Amniotic stem cell (primary cell): ENCODE data around the gene DCLRE1B.

Source experiments
- DNase-seq: peaks from one replicate; lab custom pipeline; 2025; lab: John Stamatoyannopoulos, UW

The DCLRE1B gene

DNA sequence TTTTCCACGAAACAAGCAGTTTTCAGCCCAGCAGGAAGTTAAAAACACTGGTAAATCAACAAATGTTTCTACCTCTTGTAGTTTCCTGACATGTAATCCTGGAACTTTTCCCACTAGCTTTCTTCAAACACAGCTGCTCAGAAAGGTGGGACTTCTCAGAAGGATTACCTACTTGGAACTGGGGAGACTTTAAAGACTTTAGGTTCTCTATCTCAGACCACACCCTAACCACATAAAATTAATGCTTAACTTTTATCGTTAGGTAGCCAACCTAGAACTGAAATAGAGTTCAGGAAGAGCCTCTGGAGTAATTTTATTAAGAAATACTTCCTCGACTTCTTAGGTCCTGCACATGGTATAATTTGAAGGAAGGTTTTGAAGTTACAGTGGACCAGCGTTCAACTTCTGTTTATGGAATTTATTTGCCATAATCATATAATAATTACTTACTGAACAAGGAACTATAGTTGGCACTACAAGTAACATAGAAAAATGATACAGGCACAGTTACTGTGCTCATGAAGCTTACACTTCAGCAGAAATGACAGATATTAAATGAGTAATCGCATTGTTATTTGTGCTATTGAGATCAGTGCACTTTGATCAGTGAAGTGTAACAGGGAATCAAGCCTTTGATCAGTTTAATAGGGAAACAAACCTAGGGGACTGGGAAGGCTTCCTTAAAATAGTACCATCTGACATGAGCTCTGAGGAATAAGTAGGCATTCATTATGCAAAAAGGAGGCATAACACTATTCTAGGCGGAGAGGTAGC lies 17.5 kb upstream of the DCLRE1B start, which contains the start of gene BCL2L15:
BCL2L15 (minus strand) TSS at position 180 of the 774 bp plus-strand sequence. CDS start 206 bp downstream, outside the sequence.
- DNase-seq, result no peak

- DNase-seq, result no peak
Measured at GRCh38 chr1:113890816-113891215, 14.3 kb upstream of the DCLRE1B start.

DNA sequence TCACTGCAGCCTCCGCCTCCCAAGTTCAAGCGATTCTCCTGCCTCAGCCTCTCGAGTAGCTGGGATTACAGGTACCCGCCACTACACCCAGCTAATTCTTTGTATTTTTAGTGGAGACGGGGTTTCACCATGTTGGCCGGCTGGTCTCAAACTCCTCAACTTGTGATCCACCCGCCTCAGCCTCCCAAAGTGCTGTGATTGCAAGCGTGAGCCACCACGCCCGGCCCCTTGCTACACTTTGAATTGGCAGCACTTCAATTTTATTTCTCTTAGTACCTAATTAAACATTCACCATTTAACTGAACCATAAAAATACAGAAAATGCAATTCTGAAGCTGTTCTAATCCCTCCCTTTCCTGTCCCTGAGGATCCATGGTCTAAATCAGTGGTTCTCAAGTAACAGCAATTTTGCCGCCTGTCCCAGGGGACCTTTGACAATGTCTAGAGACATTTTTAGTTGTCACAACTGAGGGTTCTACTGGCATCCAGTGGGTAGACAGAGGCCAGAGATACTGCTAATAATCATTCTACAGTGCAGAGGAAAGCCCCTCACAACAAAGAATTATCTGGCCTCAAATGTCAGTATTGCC lies 13.4 kb upstream of the DCLRE1B start:
- no peak for DNase-seq

- no peak for DNase-seq
Measured at GRCh38 chr1:113893267-113893666, 11.9 kb upstream of the DCLRE1B start.

GRCh38 chr1:113895098-113895497 lies 10.0 kb upstream of the DCLRE1B start:
- no peak for DNase-seq

DNA sequence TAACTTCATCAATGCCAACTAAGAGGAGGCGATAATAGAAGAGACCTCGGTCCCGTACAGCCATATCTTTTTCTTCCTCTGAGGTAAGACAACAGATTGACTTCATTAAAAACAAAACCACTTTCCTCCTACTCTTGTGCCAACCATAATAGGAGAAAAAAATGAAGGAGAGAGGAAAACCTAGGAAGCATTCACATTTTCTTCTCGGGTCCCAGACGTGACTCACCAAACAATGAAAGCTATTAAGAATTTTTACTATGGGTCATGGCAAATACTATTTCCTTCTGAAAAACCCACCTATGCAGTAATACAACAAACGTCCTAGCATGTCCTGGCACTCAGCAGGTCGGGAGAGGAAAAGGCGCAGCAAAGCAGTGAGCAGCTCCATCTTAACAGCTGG lies 9.2 kb upstream of the DCLRE1B start:
- no peak for DNase-seq

DNA sequence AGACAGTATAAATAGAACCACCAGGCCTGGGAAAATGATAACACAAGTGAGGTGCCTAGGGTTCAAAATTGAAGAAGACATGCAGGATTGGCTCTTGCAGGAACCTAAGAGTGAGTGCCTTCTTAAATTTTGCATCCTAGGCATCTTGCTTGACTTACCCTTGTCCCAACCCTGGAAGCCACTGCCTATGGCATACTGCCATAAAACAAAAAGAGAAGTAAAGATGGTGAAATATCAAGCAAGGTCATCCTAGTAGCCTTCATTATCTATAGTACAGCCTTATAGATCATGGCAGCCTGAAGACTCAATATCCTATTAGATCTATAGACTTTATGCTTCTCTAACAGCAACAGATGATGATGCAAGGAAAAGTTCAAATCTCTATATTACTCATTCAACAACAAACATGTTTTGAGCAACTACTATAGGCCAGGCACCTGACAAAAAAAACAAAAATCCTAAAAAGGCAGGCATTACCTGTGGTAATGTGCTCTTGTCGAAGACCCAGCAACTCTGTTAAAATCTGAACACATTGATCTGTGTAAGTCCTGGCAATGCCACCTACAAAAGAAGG lies 6.8 kb upstream of the DCLRE1B start:
- DNase-seq, result no peak

GRCh38 chr1:113899111-113899510 lies 6.0 kb upstream of the DCLRE1B start:
- DNase-seq, result no peak

DNA sequence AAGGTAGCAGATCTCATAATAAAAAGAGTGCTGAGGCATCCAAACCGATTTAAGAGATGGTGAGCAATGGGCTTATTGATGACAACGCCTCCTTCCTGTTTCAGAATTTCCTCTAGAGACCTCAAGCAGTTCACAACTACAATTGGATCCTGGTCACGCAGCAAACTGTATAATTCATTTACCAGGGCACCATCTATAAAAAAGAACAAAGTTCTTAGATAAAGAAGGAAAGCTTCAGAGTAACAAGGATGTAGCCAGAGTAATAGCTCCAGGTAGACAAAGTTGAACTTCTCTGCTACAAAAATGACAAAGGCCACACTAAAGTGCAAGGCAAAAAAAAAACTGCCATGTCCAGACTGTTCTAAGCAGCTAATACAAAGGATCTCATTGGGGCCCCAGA lies 3.9 kb upstream of the DCLRE1B start:
- no peak for DNase-seq

GRCh38 chr1:113903501-113904292 lies 1.4 kb upstream of the DCLRE1B start:
- no peak for DNase-seq

DNA sequence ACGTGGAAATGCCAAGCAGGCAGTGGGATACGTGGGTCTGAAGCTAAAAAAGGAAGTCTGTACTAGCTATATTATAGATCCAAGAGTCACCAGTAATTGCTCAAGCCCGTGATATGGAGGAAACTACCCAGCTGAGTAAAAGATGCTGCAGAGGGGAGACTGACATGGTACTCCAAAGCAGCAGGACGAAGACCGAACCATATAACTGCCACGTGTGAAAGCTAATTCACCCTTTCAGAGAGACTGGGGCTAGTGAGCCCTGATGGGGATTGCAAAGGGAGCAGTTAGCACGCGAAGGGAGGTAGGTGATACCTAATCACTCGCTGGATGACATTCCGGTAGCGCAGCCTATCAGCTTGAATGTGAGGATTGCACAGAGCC lies 843 bp upstream of the DCLRE1B start:
- no peak for DNase-seq

- DNase-seq, result no peak
Measured at GRCh38 chr1:113905435-113905861, 322 bp downstream of the DCLRE1B start.

DNA sequence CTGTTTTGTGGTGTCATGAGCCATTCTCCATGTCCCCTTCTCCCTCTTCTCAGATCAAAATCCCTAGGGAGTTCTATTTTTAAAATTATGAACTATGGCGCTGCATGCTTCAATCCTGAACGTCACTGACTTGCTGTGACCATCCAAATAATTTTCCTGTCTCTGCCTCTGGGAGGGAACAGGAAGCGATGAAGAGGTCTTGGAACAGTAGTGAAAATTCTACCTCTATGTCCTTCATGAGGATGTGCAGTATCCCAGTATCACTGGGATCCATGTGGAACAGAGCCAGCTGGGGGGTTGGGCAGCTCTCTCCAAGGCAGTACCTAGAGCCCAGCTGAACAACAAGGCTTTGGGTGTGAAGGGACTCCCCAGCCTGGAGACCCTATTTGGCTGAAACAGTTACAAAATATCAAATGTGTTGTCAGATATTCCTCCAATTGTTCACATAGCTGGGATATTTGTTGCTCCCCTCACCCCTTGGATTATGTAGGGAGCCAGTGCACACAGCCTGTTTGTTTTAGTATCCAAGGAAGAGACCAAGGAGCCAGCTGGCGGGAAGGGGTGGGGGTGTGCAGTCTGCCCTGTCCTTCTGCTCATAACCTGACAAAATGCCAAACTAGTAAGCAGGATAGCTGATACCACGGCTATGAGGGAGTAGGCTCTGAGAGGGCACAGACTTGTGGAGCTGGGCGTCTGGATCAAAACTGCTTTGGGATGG lies 7.6 kb downstream of the DCLRE1B start:
- DNase-seq, result no peak

DNA sequence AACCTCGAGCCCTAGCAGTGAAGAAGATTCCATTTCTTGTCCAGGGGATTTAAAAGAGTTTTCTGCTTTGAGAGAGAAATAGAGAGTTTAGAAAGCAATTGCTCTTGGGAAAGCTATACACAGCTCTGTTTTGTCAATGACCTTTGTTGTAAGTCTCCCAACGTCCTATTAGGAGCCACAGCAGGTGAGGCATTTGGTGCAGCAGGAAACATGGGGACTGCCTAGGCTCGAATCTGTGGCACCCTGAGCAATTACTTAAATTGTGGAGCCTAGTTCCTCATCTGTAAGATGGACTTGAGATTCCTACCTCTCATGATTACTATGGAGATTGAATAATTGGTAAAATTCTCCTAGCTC lies 8.2 kb downstream of the DCLRE1B start:
- DNase-seq, result no peak

GRCh38 chr1:113913887-113914664 lies 8.9 kb downstream of the DCLRE1B start:
- no peak for DNase-seq

- no peak for DNase-seq
Measured at GRCh38 chr1:113916974-113917373, 11.8 kb downstream of the DCLRE1B start.

GRCh38 chr1:113917400-113918082 lies 12.4 kb downstream of the DCLRE1B start:
- DNase-seq, result no peak

- no peak for DNase-seq
Measured at GRCh38 chr1:113918243-113918642, 13.1 kb downstream of the DCLRE1B start.

GRCh38 chr1:113922957-113923356 lies 17.8 kb downstream of the DCLRE1B start:
- DNase-seq, result no peak

GRCh38 chr1:113924473-113924872 lies 19.3 kb downstream of the DCLRE1B start:
- no peak for DNase-seq
